RWPE2 (cell line): ENCODE results near the gene AHCYL2.

Experiments
- ATAC-seq: fragments of 200-7000 bp; cut with Tn5 transposase; 3 replicates; pipeline ENCODE4 v1.9.1; 2021; ENCODE audit warnings: low read depth
- DNase-seq: peaks from one replicate; pipeline ENCODE4 v3.0.0-alpha.2; 2020; ENCODE audit warnings: low spot score
- H3K27ac ChIP-seq: fragments of 450-650 bp; 2 replicates; pipeline ENCODE4 v1.5.1; 2017; ENCODE audit warnings: mild to moderate bottlenecking; ENCODE audit not compliant: poor library complexity, severe bottlenecking
- H3K27me3 ChIP-seq: fragments of 250-450 bp; sonication (Bioruptor Pico); 2 replicates; pipeline ENCODE4 v1.5.1; 2021; ENCODE audit warnings: mild to moderate bottlenecking, moderate library complexity; ENCODE audit not compliant: insufficient read depth, poor library complexity, severe bottlenecking
- H3K36me3 ChIP-seq: fragments of 250-450 bp; sonication (Bioruptor Pico); 2 replicates; pipeline ENCODE4 v1.5.1; 2020; ENCODE audit warnings: low read depth, mild to moderate bottlenecking, moderate library complexity
- H3K4me1 ChIP-seq: fragments of 250-450 bp; sonication (Bioruptor Pico); 2 replicates; pipeline ENCODE4 v1.5.1; 2021; ENCODE audit warnings: mild to moderate bottlenecking, moderate library complexity; ENCODE audit not compliant: insufficient read depth, poor library complexity, severe bottlenecking
- H3K4me3 ChIP-seq: fragments of 250-450 bp; sonication (Bioruptor Pico); 2 replicates; pipeline ENCODE4 v1.5.1; 2021; ENCODE audit warnings: mild to moderate bottlenecking, moderate library complexity; ENCODE audit not compliant: severe bottlenecking
- H3K9me3 ChIP-seq: fragments of 250-450 bp; sonication (Bioruptor Pico); 2 replicates; pipeline ENCODE4 v1.5.1; 2021; ENCODE audit warnings: mild to moderate bottlenecking, moderate library complexity; ENCODE audit not compliant: severe bottlenecking
- TF ChIP-seq, protein P1 (sequence below): fragments of 450-650 bp; IDR thresholded peaks from one replicate; pipeline ENCODE4 v1.5.1; 2017; ENCODE audit warnings: mild to moderate bottlenecking, moderate library complexity; ENCODE audit not compliant: poor library complexity, severe bottlenecking

The AHCYL2 gene

DNA sequence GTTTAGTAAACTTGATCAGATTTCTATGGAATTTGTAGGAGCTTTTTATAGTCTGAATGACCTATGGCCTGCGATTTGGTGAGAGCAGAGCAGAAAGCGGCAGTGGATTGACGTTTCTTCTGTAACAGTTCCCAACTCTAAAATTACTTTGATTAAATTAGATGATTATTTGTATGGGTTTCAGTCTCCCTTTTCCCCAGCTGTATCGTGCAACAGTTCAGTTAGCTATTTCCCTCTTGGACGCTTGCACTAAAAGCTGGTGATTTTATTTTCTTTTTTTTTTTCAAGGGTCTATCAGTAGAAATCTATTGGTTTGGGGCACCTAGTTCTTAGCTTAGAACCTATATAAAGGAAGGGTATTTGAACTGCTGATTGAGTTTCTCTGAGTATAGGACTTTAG lies 6.8 kb downstream of the AHCYL2 start:
- H3K27me3 ChIP-seq = no peaks in the 10 kb centered on the region
- no peak overlapping the region for H3K27ac ChIP-seq
- DNase-seq (no peak), ATAC-seq (no peak)
- no peaks in the 10 kb centered on the region for H3K9me3 ChIP-seq
- TF ChIP-seq, protein P1, sequence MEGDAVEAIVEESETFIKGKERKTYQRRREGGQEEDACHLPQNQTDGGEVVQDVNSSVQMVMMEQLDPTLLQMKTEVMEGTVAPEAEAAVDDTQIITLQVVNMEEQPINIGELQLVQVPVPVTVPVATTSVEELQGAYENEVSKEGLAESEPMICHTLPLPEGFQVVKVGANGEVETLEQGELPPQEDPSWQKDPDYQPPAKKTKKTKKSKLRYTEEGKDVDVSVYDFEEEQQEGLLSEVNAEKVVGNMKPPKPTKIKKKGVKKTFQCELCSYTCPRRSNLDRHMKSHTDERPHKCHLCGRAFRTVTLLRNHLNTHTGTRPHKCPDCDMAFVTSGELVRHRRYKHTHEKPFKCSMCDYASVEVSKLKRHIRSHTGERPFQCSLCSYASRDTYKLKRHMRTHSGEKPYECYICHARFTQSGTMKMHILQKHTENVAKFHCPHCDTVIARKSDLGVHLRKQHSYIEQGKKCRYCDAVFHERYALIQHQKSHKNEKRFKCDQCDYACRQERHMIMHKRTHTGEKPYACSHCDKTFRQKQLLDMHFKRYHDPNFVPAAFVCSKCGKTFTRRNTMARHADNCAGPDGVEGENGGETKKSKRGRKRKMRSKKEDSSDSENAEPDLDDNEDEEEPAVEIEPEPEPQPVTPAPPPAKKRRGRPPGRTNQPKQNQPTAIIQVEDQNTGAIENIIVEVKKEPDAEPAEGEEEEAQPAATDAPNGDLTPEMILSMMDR = no peak
- H3K4me1 ChIP-seq = peaks cover 3% of the 10 kb centered on the region
- H3K36me3 ChIP-seq = no peaks in the 10 kb centered on the region
- no peak overlapping the region for H3K4me3 ChIP-seq

DNA sequence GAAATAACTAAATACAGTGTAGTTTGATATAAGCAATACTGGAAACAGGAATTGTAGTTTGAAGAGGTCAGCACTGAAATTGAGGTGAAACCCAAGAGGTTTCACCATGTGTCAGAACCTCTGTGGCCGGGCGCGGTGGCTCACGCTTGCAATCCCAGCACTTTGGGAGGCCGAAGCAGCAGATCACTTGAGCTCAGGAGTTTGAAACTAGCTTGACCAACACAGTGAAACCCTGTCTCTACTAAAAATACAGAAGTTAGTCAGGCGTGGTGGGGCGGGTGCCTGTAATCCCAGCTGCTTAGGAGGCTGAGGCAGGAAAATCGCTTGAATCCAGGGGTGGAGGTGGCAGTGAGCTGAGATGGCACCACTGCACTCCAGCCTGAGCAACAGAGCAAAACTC lies 13.7 kb downstream of the AHCYL2 start:
- DNase-seq (no peak), ATAC-seq (no peak)
- Histone ChIP-seq H3K27ac (no peak overlapping the region), H3K4me3 (no peak overlapping the region), H3K9me3 (no peaks in the 10 kb centered on the region), H3K4me1 (no peaks in the 10 kb centered on the region), H3K27me3 (no peaks in the 10 kb centered on the region), H3K36me3 (no peaks in the 10 kb centered on the region)
- TF ChIP-seq, protein P1 = no peak

DNA sequence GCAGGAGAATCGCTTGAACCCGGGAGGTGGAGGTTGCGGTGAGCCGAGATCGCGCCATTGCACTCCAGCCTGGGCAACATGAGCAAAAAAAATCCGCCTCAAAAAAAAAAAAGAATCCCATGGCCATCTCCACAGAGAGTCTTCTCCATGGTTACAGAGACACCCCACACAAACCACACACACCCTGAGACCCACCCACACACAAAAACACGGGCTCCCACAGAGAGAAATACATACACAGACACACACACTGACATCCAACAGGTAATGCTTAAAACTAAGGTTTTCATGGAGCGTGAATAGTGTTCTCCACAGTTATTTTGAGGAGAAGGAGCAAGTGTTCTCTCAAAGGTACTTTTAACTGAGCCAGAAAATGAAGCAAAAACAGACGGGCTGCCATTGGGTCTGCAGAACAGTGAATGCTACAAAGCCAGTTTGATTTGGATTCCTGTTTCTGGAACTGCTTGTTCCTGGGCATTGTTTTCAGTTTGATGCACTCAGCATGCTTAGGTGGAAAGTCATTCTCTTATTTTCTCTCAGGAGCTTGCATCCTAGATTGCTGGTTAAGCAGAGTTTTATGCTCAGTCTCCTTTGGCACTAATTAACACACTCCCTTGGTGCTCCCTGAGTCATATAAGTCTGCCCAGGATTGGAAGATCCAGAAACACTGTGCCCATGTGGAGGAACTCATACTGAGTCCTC lies 15.4 kb downstream of the AHCYL2 start:
- no peak for ATAC-seq
- H3K27ac ChIP-seq = no peak overlapping the region
- TF ChIP-seq, protein P1 = no peak
- no peaks in the 10 kb centered on the region for H3K4me1 ChIP-seq
- H3K9me3 ChIP-seq = no peaks in the 10 kb centered on the region
- no peaks in the 10 kb centered on the region for H3K36me3 ChIP-seq
- no peak overlapping the region for H3K4me3 ChIP-seq
- H3K27me3 ChIP-seq = no peaks in the 10 kb centered on the region
- DNase-seq = no peak

- Histone ChIP-seq H3K4me1 (no peaks in the 10 kb centered on the region), H3K4me3 (no peak overlapping the region), H3K27me3 (no peaks in the 10 kb centered on the region), H3K9me3 (no peaks in the 10 kb centered on the region), H3K36me3 (no peaks in the 10 kb centered on the region), H3K27ac (no peak overlapping the region)
- TF ChIP-seq, protein P1 = no peak
- DNase-seq (no peak), ATAC-seq (no peak)
Observed at GRCh38 chr7:129244220-129244619, 19.4 kb downstream of the AHCYL2 start.

GRCh38 chr7:129245533-129245932 lies 20.7 kb downstream of the AHCYL2 start:
- no peaks in the 10 kb centered on the region for H3K36me3 ChIP-seq
- TF ChIP-seq, protein P1 = no peak
- H3K27ac ChIP-seq = no peak overlapping the region
- no peaks in the 10 kb centered on the region for H3K27me3 ChIP-seq
- no peaks in the 10 kb centered on the region for H3K4me1 ChIP-seq
- no peaks in the 10 kb centered on the region for H3K9me3 ChIP-seq
- no peak overlapping the region for H3K4me3 ChIP-seq
- no peak for DNase-seq
- ATAC-seq = no peak
